CD4-positive, alpha-beta memory T cell (primary cell): ENCODE measurements around the gene GBP3. TPM values are rescaled to one million over a fixed set of nuclear protein-coding genes. Genes with fewer than 3 reads are reported as not detected.
"Not testable (repeated sequence)": the region's sequence is repeated elsewhere in the genome, so short reads cannot be mapped to it uniquely, and the experiment has no call there.

Source experiments
- CTCF ChIA-PET: fragments of 350-600 bp; sonication (Branson Sonifier 250); formaldehyde crosslinking; loops from one replicate; lab custom pipeline; 2021; ENCODE audit warnings: inconsistent platforms; ENCODE audit not compliant: partially characterized antibody; lab: Charles Lee
- POLR2A ChIA-PET: fragments of 350-600 bp; sonication (Branson Sonifier 250); formaldehyde crosslinking; loops from one replicate; lab custom pipeline; 2021; ENCODE audit not compliant: partially characterized antibody; lab: Charles Lee
- DNase-seq, 5 donors: peaks; one replicate each; pipeline versions ENCODE4 v3.0.0 to v3.0.0-alpha.2; 2020 to 2022; ENCODE audit warnings: mixed read lengths in 1 of 5
- H3K27ac ChIP-seq: one replicate; pipeline ENCODE4 v1.7.0; 2013; ENCODE audit warnings: low read depth, low read length
- H3K27me3 ChIP-seq: 2 replicates; pipeline ENCODE4 v1.7.0; 2013; ENCODE audit warnings: mild to moderate bottlenecking, low read length, moderate library complexity; ENCODE audit not compliant: insufficient read depth
- H3K36me3 ChIP-seq: 2 replicates; pipeline ENCODE4 v1.7.0; 2013; ENCODE audit warnings: mild to moderate bottlenecking, low read length, moderate library complexity; ENCODE audit not compliant: insufficient read depth
- H3K4me1 ChIP-seq: 2 replicates; pipeline ENCODE4 v1.7.0; 2013; ENCODE audit warnings: mild to moderate bottlenecking, low read length, moderate library complexity; ENCODE audit not compliant: insufficient read depth
- H3K4me3 ChIP-seq, 2 donors: one replicate each; pipeline ENCODE4 v1.7.0; 2013; ENCODE audit warnings: low read length in 2 of 2, mild to moderate bottlenecking in 1 of 2
- H3K9me3 ChIP-seq, 2 donors: one replicate each; pipeline ENCODE4 v1.7.0; 2013; ENCODE audit warnings: low read length in 2 of 2, control low read depth in 1 of 2; ENCODE audit not compliant: control insufficient read depth in 1 of 2
- H3K27ac Mint-ChIP-seq, 7 donors: one replicate each; pipeline ENCODE4 v1.8.0; 2020 to 2021; ENCODE audit warnings: mixed read lengths in 7 of 7, mild to moderate bottlenecking in 6 of 7, inconsistent platforms in 3 of 7, moderate library complexity in 3 of 7
- H3K27me3 Mint-ChIP-seq, 2 donors: one replicate each; pipeline ENCODE4 v1.8.0; 2020 to 2021; ENCODE audit warnings: mixed read lengths in 2 of 2
- H3K36me3 Mint-ChIP-seq, 2 donors: one replicate each; pipeline ENCODE4 v1.8.0; 2020 to 2021; ENCODE audit warnings: mixed read lengths in 2 of 2, inconsistent platforms in 1 of 2, mild to moderate bottlenecking in 1 of 2
- H3K4me1 Mint-ChIP-seq, 4 donors: one replicate each; pipeline ENCODE4 v1.8.0; 2020 to 2021; ENCODE audit warnings: mixed read lengths in 4 of 4, mild to moderate bottlenecking in 1 of 4
- H3K4me3 Mint-ChIP-seq, 8 donors: one replicate each; pipeline ENCODE4 v1.8.0; 2020 to 2021; ENCODE audit warnings: mixed read lengths in 8 of 8, mild to moderate bottlenecking in 7 of 8, moderate library complexity in 6 of 8, inconsistent platforms in 3 of 8
- H3K9me3 Mint-ChIP-seq, 8 donors: one replicate each; pipeline ENCODE4 v1.8.0; 2020 to 2021; ENCODE audit warnings: mixed read lengths in 8 of 8, mild to moderate bottlenecking in 5 of 8, inconsistent platforms in 3 of 8, moderate library complexity in 1 of 8
- intact Hi-C: fragments of 100-400 bp; cut with micrococcal nuclease; formaldehyde crosslinking; loops from one replicate; pipeline ENCODE4 v1.15.1; 2023
- polyA plus RNA-seq, 2 donors: library from polyadenylated mRNA; unstranded; fragments of 300-500 nt; fragmentation: Illumina TruSeq; gene quantifications; one replicate each; pipeline ENCODE4 v1.2.3, GENCODE V29; 2021
- total RNA-seq, 2 experiments: library from RNA; stranded (reverse); gene quantifications; one replicate each; pipeline ENCODE4 v1.2.3, GENCODE V29; 2021

Gene GBP3
- total and polyA plus RNA-seq, 4 experiments from 2014 or later: 6.4 to 54.1 (median 31.0) TPM

- peaks cover 0 to 11% of the 10 kb centered on the region in 2 donors for H3K36me3 Mint-ChIP-seq
- H3K36me3 ChIP-seq, H3K9me3 ChIP-seq, H3K27me3 ChIP-seq, H3K27ac ChIP-seq, H3K27me3 Mint-ChIP-seq: not testable (repeated sequence)
- ChIA-PET POLR2A (interaction anchor here (0.6 to 3.4 kb wide), 17 partner anchors 9 to 242 kb away, joined by 3 to 35 read pairs (median 4); partner anchors contain the start of genes GBP1, GBP2, GBP3 and GBP5), CTCF (interaction anchor here (0.9 to 2.8 kb wide), 2 partner anchors 12 to 31 kb away, joined by 3 to 7 read pairs; partner anchors contain the start of genes GBP1 and GBP3)
- DNase-seq: peak in 4 of 5 donors; percentile 12 to 30 (median 20)
- H3K27ac Mint-ChIP-seq: peak overlapping the region; percentile 15 to 83 (median 69)
- peak overlapping the region in 1 of 2 donors; percentile 8 for H3K4me3 ChIP-seq
- intact Hi-C loops: loop anchor here (2.0 kb wide), 1 partner anchor 31 kb away; the partner anchor contains the start of gene GBP1
- peaks cover 47 to 79% (median 62%) of the 10 kb centered on the region in 4 donors for H3K4me1 Mint-ChIP-seq
- H3K9me3 Mint-ChIP-seq: peaks cover 0 to 21% (median 6%) of the 10 kb centered on the region in 8 donors
- H3K4me3 Mint-ChIP-seq: peak overlapping the region in 6 of 8 donors; percentile 25 to 83 (median 69)
- H3K4me1 ChIP-seq: peaks cover 33% of the 10 kb centered on the region
These were observed 11.3 kb upstream of the GBP3 start for GRCh38 chr1:89034004-89034403.

GRCh38 chr1:89029051-89029450, 6.4 kb upstream of the GBP3 start:
- H3K27ac ChIP-seq, H3K27me3 ChIP-seq, H3K4me3 ChIP-seq, H3K27me3 Mint-ChIP-seq, H3K9me3 ChIP-seq, intact Hi-C loops, H3K36me3 ChIP-seq: not testable (repeated sequence)
- H3K4me1 Mint-ChIP-seq: peaks cover 35 to 67% (median 50%) of the 10 kb centered on the region in 4 donors
- POLR2A ChIA-PET: interaction anchor here (1.4 kb wide), 1 partner anchor 8 kb away, joined by 6 read pairs; no protein-coding TSS in a partner anchor
- peaks cover 0 to 32% (median 17%) of the 10 kb centered on the region in 8 donors for H3K9me3 Mint-ChIP-seq
- H3K4me1 ChIP-seq: peaks cover 26% of the 10 kb centered on the region
- DNase-seq: peak in 4 of 5 donors; percentile 24 to 66 (median 60)
- H3K27ac Mint-ChIP-seq: peak overlapping the region; percentile 50 to 92 (median 87)
- CTCF ChIA-PET: interaction anchor here (1.1 kb wide), 1 partner anchor 174 kb away, joined by 3 read pairs; no protein-coding TSS in a partner anchor
- peaks cover 0 to 20% of the 10 kb centered on the region in 2 donors for H3K36me3 Mint-ChIP-seq
- H3K4me3 Mint-ChIP-seq: peak overlapping the region in 7 of 8 donors; percentile 1 to 73 (median 59)

- H3K4me3 Mint-ChIP-seq: no peak overlapping the region
- Histone ChIP-seq H3K4me3 (no peak overlapping the region), H3K27ac (no peak overlapping the region), H3K36me3 (no peaks in the 10 kb centered on the region), H3K9me3 (no peaks in the 10 kb centered on the region), H3K27me3 (no peaks in the 10 kb centered on the region), H3K4me1 (peaks cover 29% of the 10 kb centered on the region)
- intact Hi-C loops: no loop called here
- peaks cover 13 to 14% of the 10 kb centered on the region in 2 donors for H3K36me3 Mint-ChIP-seq
- DNase-seq: no peak
- H3K9me3 Mint-ChIP-seq: peaks cover 0 to 14% (median 11%) of the 10 kb centered on the region in 8 donors
- H3K27me3 Mint-ChIP-seq: no peaks in the 10 kb centered on the region
- ChIA-PET POLR2A (no interaction called here), CTCF (no interaction called here)
- H3K4me1 Mint-ChIP-seq: peaks cover 24 to 60% (median 39%) of the 10 kb centered on the region in 4 donors
- H3K27ac Mint-ChIP-seq: peak overlapping the region in 1 of 7 donors; percentile 78
These were observed 3.3 kb upstream of the GBP3 start for GRCh38 chr1:89025928-89026327.

GRCh38 chr1:89023026-89023425, 360 bp upstream of the GBP3 start:
- peak overlapping the region; percentile 90 to 100 (median 95) for H3K4me3 Mint-ChIP-seq

GRCh38 chr1:89018318-89018717, 4.3 kb downstream of the GBP3 start:
- H3K4me1 Mint-ChIP-seq: peaks cover 42 to 81% (median 59%) of the 10 kb centered on the region in 4 donors

More at GRCh38 chr1:89023026-89023425, 360 bp upstream of the GBP3 start:
- ChIA-PET CTCF (interaction anchor here (0.8 to 3.0 kb wide), 13 partner anchors 10 to 335 kb away, joined by 3 to 14 read pairs (median 7); partner anchors contain the start of gene GBP1), POLR2A (interaction anchor here (0.6 to 5.3 kb wide), 15 partner anchors 8 to 586 kb away, joined by 3 to 60 read pairs (median 5); partner anchors contain the start of gene GBP1)
- peaks cover 35% of the 10 kb centered on the region for H3K4me1 ChIP-seq
- H3K9me3 ChIP-seq: no peaks in the 10 kb centered on the region
- intact Hi-C loops: loop anchor here (2.0 kb wide), 2 partner anchors 18 to 104 kb away; partner anchors contain the start of gene GBP2
- DNase-seq: no peak
- Mint-ChIP-seq H3K27me3 (no peaks in the 10 kb centered on the region), H3K9me3 (peaks cover 0 to 14% (median 11%) of the 10 kb centered on the region in 8 donors), H3K27ac (peak overlapping the region; percentile 84 to 99 (median 94)), H3K36me3 (peaks cover 38 to 39% of the 10 kb centered on the region in 2 donors), H3K4me1 (peaks cover 26 to 62% (median 41%) of the 10 kb centered on the region in 4 donors)
- H3K4me3 ChIP-seq: peak overlapping the region; percentile 49 to 87
- H3K36me3 ChIP-seq: no peaks in the 10 kb centered on the region
- H3K27ac ChIP-seq: peak overlapping the region; percentile 73
- no peaks in the 10 kb centered on the region for H3K27me3 ChIP-seq

GRCh38 chr1:89008511-89008910, 14.2 kb downstream of the GBP3 start:
- peak overlapping the region in 1 of 7 donors; percentile 0 for H3K27ac Mint-ChIP-seq
- peaks cover 0 to 8% (median 4%) of the 10 kb centered on the region in 8 donors for H3K9me3 Mint-ChIP-seq
- Histone ChIP-seq H3K27ac (no peak overlapping the region), H3K4me3 (no peak overlapping the region), H3K9me3 (no peaks in the 10 kb centered on the region), H3K4me1 (peaks cover 1% of the 10 kb centered on the region), H3K27me3 (no peaks in the 10 kb centered on the region), H3K36me3 (peaks cover 72% of the 10 kb centered on the region)
- intact Hi-C loops: no loop called here
- ChIA-PET CTCF (interaction anchor here (0.8 kb wide), 1 partner anchor 25 kb away, joined by 3 read pairs; no protein-coding TSS in a partner anchor), POLR2A (no interaction called here)
- no peak for DNase-seq
- H3K36me3 Mint-ChIP-seq: peaks cover 73 to 76% of the 10 kb centered on the region in 2 donors
- peaks cover 5 to 20% (median 13%) of the 10 kb centered on the region in 4 donors for H3K4me1 Mint-ChIP-seq
- no peak overlapping the region for H3K4me3 Mint-ChIP-seq
- no peaks in the 10 kb centered on the region for H3K27me3 Mint-ChIP-seq

More at GRCh38 chr1:89018318-89018717, 4.3 kb downstream of the GBP3 start:
- H3K27me3 Mint-ChIP-seq, H3K9me3 Mint-ChIP-seq, H3K27ac ChIP-seq, CTCF ChIA-PET, H3K4me3 ChIP-seq, intact Hi-C loops, DNase-seq, H3K27me3 ChIP-seq, H3K9me3 ChIP-seq: not testable (repeated sequence)
- H3K36me3 Mint-ChIP-seq: peaks cover 68 to 80% of the 10 kb centered on the region in 2 donors
- Histone ChIP-seq H3K36me3 (peaks cover 20% of the 10 kb centered on the region), H3K4me1 (peaks cover 56% of the 10 kb centered on the region)
- peak overlapping the region in 3 of 7 donors; percentile 19 to 55 (median 37) for H3K27ac Mint-ChIP-seq
- POLR2A ChIA-PET: interaction anchor here (0.9 to 5.3 kb wide), 2 partner anchors 46 to 99 kb away, joined by 3 to 60 read pairs; partner anchors contain the start of gene GBP1
- peak overlapping the region in 6 of 8 donors; percentile 13 to 72 (median 48) for H3K4me3 Mint-ChIP-seq
